Activated CD8-positive, alpha-beta T cell treated with anti-CD3 and anti-CD28 coated beads for 36 hours (primary cell): Measurements from ENCODE around the gene GPR148. TPM values are rescaled to one million over a fixed set of nuclear protein-coding genes. Genes with fewer than 3 reads are reported as not detected.
"Not testable (repeated sequence)": the region's sequence is repeated elsewhere in the genome, so short reads cannot be mapped to it uniquely, and the experiment has no call there.

Experiments used
- ATAC-seq: fragments of 200-7000 bp; cut with Tn5 transposase; one replicate; pipeline ENCODE4 v1.10.0; 2021; ENCODE audit warnings: mild to moderate bottlenecking, moderate library complexity
- CTCF ChIA-PET: fragments of 350-600 bp; sonication (Branson Sonifier 250); formaldehyde crosslinking; loops from one replicate; lab custom pipeline; 2021; ENCODE audit warnings: antibody characterized with exemption; lab: Charles Lee
- POLR2A ChIA-PET: fragments of 350-600 bp; sonication (Branson Sonifier 250); formaldehyde crosslinking; loops from one replicate; lab custom pipeline; 2021; ENCODE audit warnings: antibody characterized with exemption; lab: Charles Lee
- DNase-seq: peaks from one replicate; pipeline ENCODE4 v3.0.0-alpha.2; 2020
- H3K27ac Mint-ChIP-seq: one replicate; pipeline ENCODE4 v1.8.0; 2021; ENCODE audit warnings: mild to moderate bottlenecking, mixed read lengths
- H3K27me3 Mint-ChIP-seq: one replicate; pipeline ENCODE4 v1.8.0; 2021; ENCODE audit warnings: mixed read lengths
- H3K36me3 Mint-ChIP-seq: one replicate; pipeline ENCODE4 v1.8.0; 2021; ENCODE audit warnings: low read depth, mixed read lengths
- H3K4me1 Mint-ChIP-seq: one replicate; pipeline ENCODE4 v1.8.0; 2021; ENCODE audit warnings: low read depth, mixed read lengths
- H3K4me3 Mint-ChIP-seq: one replicate; pipeline ENCODE4 v1.8.0; 2021; ENCODE audit warnings: mild to moderate bottlenecking, moderate library complexity, mixed read lengths
- H3K9me3 Mint-ChIP-seq: one replicate; pipeline ENCODE4 v1.8.0; 2021; ENCODE audit warnings: mixed read lengths
- intact Hi-C: fragments of 100-400 bp; cut with micrococcal nuclease; formaldehyde crosslinking; loops from one replicate; pipeline ENCODE4 v1.10.0; 2022
- total RNA-seq, 2 experiments: library from RNA; stranded (reverse); gene quantifications; one replicate each; pipeline ENCODE4 v1.2.3, GENCODE V29; 2021
- TF ChIP-seq, protein P1 (sequence below): fragments of 200-600 bp; IDR thresholded peaks from one replicate; pipeline ENCODE4 v1.8.0; 2022; ENCODE audit warnings: antibody characterized with exemption, mild to moderate bottlenecking

Gene GPR148
- total RNA-seq, 2 experiments from 2014 or later: not detected

DNA sequence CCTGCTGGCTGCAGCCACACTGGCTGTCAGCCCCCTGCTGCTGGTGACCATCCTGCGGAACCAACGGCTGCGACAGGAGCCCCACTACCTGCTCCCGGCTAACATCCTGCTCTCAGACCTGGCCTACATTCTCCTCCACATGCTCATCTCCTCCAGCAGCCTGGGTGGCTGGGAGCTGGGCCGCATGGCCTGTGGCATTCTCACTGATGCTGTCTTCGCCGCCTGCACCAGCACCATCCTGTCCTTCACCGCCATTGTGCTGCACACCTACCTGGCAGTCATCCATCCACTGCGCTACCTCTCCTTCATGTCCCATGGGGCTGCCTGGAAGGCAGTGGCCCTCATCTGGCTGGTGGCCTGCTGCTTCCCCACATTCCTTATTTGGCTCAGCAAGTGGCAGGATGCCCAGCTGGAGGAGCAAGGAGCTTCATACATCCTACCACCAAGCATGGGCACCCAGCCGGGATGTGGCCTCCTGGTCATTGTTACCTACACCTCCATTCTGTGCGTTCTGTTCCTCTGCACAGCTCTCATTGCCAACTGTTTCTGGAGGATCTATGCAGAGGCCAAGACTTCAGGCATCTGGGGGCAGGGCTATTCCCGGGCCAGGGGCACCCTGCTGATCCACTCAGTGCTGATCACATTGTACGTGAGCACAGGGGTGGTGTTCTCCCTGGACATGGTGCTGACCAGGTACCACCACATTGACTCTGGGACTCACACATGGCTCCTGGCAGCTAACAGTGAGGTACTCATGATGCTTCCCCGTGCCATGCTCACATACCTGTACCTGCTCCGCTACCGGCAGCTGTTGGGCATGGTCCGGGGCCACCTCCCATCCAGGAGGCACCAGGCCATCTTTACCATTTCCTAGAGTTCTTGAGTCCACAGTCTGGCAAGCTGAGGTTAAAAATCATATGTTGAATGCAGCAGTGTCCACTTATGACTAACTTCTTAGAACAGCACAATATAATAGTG is 741 bp downstream of the GPR148 start:
- Mint-ChIP-seq H3K9me3 (no peaks in the 10 kb centered on the region), H3K27ac (no peak overlapping the region), H3K4me1 (peaks cover 10% of the 10 kb centered on the region), H3K4me3 (no peak overlapping the region), H3K36me3 (no peaks in the 10 kb centered on the region), H3K27me3 (peaks cover 4% of the 10 kb centered on the region)
- no peak for ATAC-seq
- TF ChIP-seq, protein P1, sequence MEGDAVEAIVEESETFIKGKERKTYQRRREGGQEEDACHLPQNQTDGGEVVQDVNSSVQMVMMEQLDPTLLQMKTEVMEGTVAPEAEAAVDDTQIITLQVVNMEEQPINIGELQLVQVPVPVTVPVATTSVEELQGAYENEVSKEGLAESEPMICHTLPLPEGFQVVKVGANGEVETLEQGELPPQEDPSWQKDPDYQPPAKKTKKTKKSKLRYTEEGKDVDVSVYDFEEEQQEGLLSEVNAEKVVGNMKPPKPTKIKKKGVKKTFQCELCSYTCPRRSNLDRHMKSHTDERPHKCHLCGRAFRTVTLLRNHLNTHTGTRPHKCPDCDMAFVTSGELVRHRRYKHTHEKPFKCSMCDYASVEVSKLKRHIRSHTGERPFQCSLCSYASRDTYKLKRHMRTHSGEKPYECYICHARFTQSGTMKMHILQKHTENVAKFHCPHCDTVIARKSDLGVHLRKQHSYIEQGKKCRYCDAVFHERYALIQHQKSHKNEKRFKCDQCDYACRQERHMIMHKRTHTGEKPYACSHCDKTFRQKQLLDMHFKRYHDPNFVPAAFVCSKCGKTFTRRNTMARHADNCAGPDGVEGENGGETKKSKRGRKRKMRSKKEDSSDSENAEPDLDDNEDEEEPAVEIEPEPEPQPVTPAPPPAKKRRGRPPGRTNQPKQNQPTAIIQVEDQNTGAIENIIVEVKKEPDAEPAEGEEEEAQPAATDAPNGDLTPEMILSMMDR: no peak
- intact Hi-C loops: no loop called here
- ChIA-PET POLR2A (interaction anchor here (1.3 kb wide), 1 partner anchor 387 kb away, joined by 3 read pairs; the partner anchor contains the start of gene IMP4), CTCF (interaction anchor here (0.9 to 1.0 kb wide), 2 partner anchors 68 kb away, joined by 3 to 4 read pairs; no protein-coding TSS in a partner anchor)
- DNase-seq: no peak

DNA sequence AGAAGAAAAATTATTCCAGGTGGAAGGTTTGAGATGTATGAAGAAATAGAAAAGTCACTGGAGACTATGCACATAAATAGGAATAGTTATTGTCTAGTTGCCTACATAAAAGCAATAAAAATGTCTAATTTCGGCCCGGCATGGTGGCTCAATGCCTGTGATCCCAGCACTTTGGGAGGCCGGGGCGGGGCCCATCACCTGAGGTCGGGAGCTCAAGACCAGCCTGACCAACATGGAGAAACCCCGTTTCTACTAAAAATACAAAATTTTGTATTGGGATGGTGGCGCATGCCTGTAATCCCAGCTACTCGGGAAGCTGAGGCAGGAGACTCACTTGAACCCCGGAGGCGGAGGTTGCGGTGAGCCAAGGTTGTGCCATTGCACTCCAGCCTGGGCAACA is 3.4 kb downstream of the GPR148 start:
- H3K36me3 Mint-ChIP-seq, H3K9me3 Mint-ChIP-seq, ATAC-seq, H3K4me3 Mint-ChIP-seq, H3K4me1 Mint-ChIP-seq, intact Hi-C loops, CTCF ChIA-PET, POLR2A ChIA-PET, H3K27ac Mint-ChIP-seq, H3K27me3 Mint-ChIP-seq, DNase-seq: not testable (repeated sequence)

DNA sequence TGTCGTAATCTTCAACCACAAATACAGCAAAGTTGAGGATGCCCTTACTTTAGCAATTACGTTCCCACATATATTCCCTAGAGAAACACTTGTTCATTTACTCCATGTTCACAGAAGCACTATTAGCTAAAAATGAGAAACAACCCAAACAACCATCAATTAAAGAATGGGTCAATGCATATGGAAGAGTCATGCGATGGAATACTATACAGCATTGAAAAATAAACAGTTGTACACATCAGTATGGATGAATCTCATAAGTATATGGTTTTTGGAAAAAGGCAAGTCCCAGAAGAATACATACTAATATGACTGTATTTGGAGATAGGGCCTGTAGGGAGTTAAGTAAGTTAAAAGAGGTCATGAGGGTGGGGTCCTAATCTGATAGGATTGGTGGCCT is 6.3 kb downstream of the GPR148 start:
- Mint-ChIP-seq H3K27me3 (peaks cover 4% of the 10 kb centered on the region), H3K4me3 (no peak overlapping the region), H3K4me1 (no peaks in the 10 kb centered on the region), H3K27ac (no peak overlapping the region), H3K36me3 (no peaks in the 10 kb centered on the region), H3K9me3 (peaks cover 3% of the 10 kb centered on the region)
- DNase-seq: no peak
- ATAC-seq: no peak
- TF ChIP-seq, protein P1: no peak
- CTCF ChIA-PET: no interaction called here
- intact Hi-C loops: no loop called here
- POLR2A ChIA-PET: no interaction called here

DNA sequence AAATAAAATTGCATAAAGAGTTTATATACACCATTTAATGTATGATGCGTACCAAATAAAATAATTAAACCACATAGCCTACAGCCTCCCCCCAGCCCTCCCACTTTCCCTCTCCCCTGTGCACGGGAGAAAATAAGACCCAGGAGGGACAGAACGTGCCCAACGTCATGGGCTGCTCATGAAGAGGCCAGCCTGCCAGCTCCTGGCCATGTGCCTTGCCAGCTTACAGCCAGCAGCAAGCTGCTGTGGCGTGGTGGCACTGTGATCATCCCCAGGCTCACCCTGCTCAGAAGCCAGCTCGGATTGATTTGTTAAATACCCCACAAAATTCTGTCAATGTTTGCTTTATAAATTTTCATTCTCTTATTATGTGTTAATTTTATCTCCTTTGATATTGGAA is 7.6 kb downstream of the GPR148 start:
- ATAC-seq (no peak), DNase-seq (no peak)
- TF ChIP-seq, protein P1: no peak
- Mint-ChIP-seq H3K9me3 (peaks cover 3% of the 10 kb centered on the region), H3K4me3 (no peak overlapping the region), H3K27me3 (peaks cover 4% of the 10 kb centered on the region), H3K27ac (no peak overlapping the region), H3K36me3 (no peaks in the 10 kb centered on the region), H3K4me1 (no peaks in the 10 kb centered on the region)
- ChIA-PET CTCF (no interaction called here), POLR2A (no interaction called here)
- intact Hi-C loops: no loop called here

DNA sequence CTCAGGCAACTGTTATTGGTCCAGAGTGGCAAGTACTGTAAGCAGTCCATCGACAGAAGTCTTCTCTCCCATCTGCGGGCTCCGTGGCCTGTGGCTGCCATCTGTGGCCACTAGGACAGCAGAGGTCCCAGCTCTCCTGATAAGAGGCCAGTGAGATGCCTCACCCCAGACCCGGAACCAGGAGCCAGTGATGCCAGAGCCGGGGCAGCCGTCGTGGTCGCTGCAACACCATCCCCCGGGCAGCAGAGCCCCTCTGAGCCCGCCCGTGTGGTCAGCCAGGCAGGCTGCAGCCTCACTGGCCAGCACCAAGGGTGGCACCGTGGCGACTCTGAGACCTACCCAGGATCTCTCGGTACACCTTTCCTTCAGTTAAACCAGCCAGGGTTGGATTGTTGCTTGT is 8.7 kb downstream of the GPR148 start:
- H3K27ac Mint-ChIP-seq: no peak overlapping the region
- no peaks in the 10 kb centered on the region for H3K4me1 Mint-ChIP-seq
- peaks cover 3% of the 10 kb centered on the region for H3K9me3 Mint-ChIP-seq
- CTCF ChIA-PET: no interaction called here
- TF ChIP-seq, protein P1: no peak
- peaks cover 5% of the 10 kb centered on the region for H3K27me3 Mint-ChIP-seq
- no peak for ATAC-seq
- H3K4me3 Mint-ChIP-seq: no peak overlapping the region
- no peak for DNase-seq
- intact Hi-C loops: no loop called here
- no peaks in the 10 kb centered on the region for H3K36me3 Mint-ChIP-seq
- POLR2A ChIA-PET: no interaction called here
